Thoracic aorta (tissue), 2 donors: ENCODE results near the gene HMOX2. TPM values are rescaled to one million over a fixed set of nuclear protein-coding genes. Genes with fewer than 3 reads are reported as not detected.

ENCODE experiments used
- ATAC-seq: fragments of 150-250 bp; one replicate; pipeline ENCODE4 v1.8.0; 2017; ENCODE audit warnings: low read depth; ENCODE audit not compliant: insufficient number of reproducible peaks, low FRiP score
- DNase-seq: peaks from one replicate; pipeline ENCODE4 v3.0.0-alpha.2; 2020; ENCODE audit warnings: low spot score
- H3K27ac ChIP-seq, 2 donors: fragments of 200-600 bp; sonication (generic); 1 replicate in 1 of 2; 2 replicates in 1 of 2; pipeline ENCODE4 v1.5.1; 2016; ENCODE audit warnings: mild to moderate bottlenecking in 2 of 2, moderate library complexity in 2 of 2
- H3K27me3 ChIP-seq: fragments of 200-600 bp; sonication (generic); replicated peaks from 2 replicates; pipeline ENCODE4 v1.6.0; 2016; ENCODE audit warnings: mild to moderate bottlenecking; ENCODE audit not compliant: insufficient read depth
- H3K36me3 ChIP-seq: fragments of 200-600 bp; sonication (generic); one replicate; pipeline ENCODE4 v1.5.1; 2016
- H3K4me1 ChIP-seq, 2 donors: fragments of 200-600 bp; sonication (generic); 1 replicate in 1 of 2; 2 replicates in 1 of 2; pipeline versions ENCODE4 v1.5.1 to v1.6.0; 2016; ENCODE audit warnings: low read depth in 2 of 2, mild to moderate bottlenecking in 1 of 2; ENCODE audit not compliant: control insufficient read depth in 1 of 2
- H3K4me3 ChIP-seq: fragments of 200-600 bp; sonication (generic); 2 replicates; pipeline ENCODE4 v1.5.1; 2016; ENCODE audit warnings: mild to moderate bottlenecking
- H3K9me3 ChIP-seq: fragments of 200-600 bp; sonication (generic); 2 replicates; pipeline ENCODE4 v1.5.1; 2016
- total RNA-seq, 2 donors: library from RNA; depleted of rRNA; stranded (reverse); fragments of >200 nt; gene quantifications; one replicate each; pipeline versions ENCODE4 v1.1.0 to v1.2.3, GENCODE V29; 2016
- TF ChIP-seq, protein P1 (sequence below): fragments of 200-600 bp; sonication (generic); IDR thresholded peaks from one replicate; pipeline ENCODE4 v1.5.1; 2019; ENCODE audit warnings: antibody characterized with exemption

HMOX2 gene
- total RNA-seq, 2 donors from 2014 or later: 35.3 to 43.5 TPM

- DNase-seq (no peak), ATAC-seq (no peak)
- H3K4me1 ChIP-seq: peaks cover 12 to 19% of the 10 kb centered on the region in 2 donors
- no peak overlapping the region for H3K27ac ChIP-seq
- no peaks in the 10 kb centered on the region for H3K27me3 ChIP-seq
- H3K4me3 ChIP-seq: no peak overlapping the region
- no peaks in the 10 kb centered on the region for H3K36me3 ChIP-seq
- TF ChIP-seq, protein P1, sequence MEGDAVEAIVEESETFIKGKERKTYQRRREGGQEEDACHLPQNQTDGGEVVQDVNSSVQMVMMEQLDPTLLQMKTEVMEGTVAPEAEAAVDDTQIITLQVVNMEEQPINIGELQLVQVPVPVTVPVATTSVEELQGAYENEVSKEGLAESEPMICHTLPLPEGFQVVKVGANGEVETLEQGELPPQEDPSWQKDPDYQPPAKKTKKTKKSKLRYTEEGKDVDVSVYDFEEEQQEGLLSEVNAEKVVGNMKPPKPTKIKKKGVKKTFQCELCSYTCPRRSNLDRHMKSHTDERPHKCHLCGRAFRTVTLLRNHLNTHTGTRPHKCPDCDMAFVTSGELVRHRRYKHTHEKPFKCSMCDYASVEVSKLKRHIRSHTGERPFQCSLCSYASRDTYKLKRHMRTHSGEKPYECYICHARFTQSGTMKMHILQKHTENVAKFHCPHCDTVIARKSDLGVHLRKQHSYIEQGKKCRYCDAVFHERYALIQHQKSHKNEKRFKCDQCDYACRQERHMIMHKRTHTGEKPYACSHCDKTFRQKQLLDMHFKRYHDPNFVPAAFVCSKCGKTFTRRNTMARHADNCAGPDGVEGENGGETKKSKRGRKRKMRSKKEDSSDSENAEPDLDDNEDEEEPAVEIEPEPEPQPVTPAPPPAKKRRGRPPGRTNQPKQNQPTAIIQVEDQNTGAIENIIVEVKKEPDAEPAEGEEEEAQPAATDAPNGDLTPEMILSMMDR: no peak
- no peaks in the 10 kb centered on the region for H3K9me3 ChIP-seq
Observed at GRCh38 chr16:4495766-4496165, 19.6 kb downstream of the HMOX2 start.

DNA sequence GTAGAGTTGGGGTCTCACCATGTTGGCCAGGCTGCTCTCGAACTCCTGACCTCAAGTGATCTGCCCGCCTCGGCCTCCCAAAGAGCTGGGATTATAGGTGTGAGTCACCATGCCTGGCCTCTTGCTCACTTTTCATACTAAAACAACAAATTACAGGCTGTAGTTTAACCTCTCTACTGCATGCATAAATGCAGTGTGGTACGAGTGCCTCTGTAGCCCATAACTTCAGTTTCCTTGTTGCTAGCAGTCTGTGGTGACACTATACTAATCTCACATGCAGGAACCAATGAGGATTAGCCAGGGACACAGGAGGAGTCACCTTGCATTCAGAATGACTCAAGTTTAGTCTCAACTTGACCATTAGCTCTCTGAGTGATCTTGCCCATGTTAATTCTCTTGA is 20.1 kb downstream of the HMOX2 start:
- H3K27ac ChIP-seq: no peak overlapping the region
- ATAC-seq (no peak), DNase-seq (no peak)
- TF ChIP-seq, protein P1: no peak
- H3K36me3 ChIP-seq: no peaks in the 10 kb centered on the region
- H3K4me3 ChIP-seq: no peak overlapping the region
- no peaks in the 10 kb centered on the region for H3K9me3 ChIP-seq
- H3K27me3 ChIP-seq: no peaks in the 10 kb centered on the region
- peaks cover 15 to 23% of the 10 kb centered on the region in 2 donors for H3K4me1 ChIP-seq

GRCh38 chr16:4498546-4499195 is 22.5 kb downstream of the HMOX2 start:
- Histone ChIP-seq H3K27ac (no peak overlapping the region), H3K4me1 (peaks cover 21 to 34% of the 10 kb centered on the region in 2 donors), H3K36me3 (no peaks in the 10 kb centered on the region), H3K27me3 (no peaks in the 10 kb centered on the region), H3K4me3 (no peak overlapping the region), H3K9me3 (no peaks in the 10 kb centered on the region)
- DNase-seq (no peak), ATAC-seq (no peak)
- TF ChIP-seq, protein P1: no peak

DNA sequence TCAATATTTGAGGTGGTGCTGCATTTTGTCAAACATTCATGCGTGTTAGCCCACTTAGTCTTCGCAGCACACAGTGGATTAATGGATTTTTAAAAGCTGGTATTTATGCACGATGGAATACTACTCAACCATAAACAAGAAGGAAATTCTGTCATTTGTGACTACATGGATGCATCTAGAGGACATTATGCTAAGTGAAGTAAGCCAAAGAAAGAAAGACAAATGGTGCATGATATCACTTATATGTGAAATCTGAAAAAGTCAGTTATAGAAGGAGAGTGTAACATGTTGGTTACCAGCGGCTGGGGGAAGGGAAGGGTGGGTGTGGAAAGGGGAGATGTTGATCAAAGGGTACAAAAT is 23.0 kb downstream of the HMOX2 start:
- Histone ChIP-seq H3K4me3 (no peak overlapping the region), H3K36me3 (no peaks in the 10 kb centered on the region), H3K27ac (no peak overlapping the region), H3K4me1 (peaks cover 21 to 34% of the 10 kb centered on the region in 2 donors), H3K27me3 (no peaks in the 10 kb centered on the region), H3K9me3 (no peaks in the 10 kb centered on the region)
- no peak for ATAC-seq
- DNase-seq: no peak
- TF ChIP-seq, protein P1: no peak

GRCh38 chr16:4500272-4500671 is 24.1 kb downstream of the HMOX2 start:
- Histone ChIP-seq H3K9me3 (no peaks in the 10 kb centered on the region), H3K36me3 (no peaks in the 10 kb centered on the region), H3K27me3 (no peaks in the 10 kb centered on the region), H3K4me1 (peaks cover 18 to 28% of the 10 kb centered on the region in 2 donors), H3K4me3 (peak overlapping the region; percentile 65), H3K27ac (peak overlapping the region; percentile 86 to 89)
- TF ChIP-seq, protein P1: no peak
- no peak for ATAC-seq
- no peak for DNase-seq
